NCI-H1417 (cell line): ENCODE results near the gene RALY.
"Not testable (repeated sequence)": the region's sequence is repeated elsewhere in the genome, so short reads cannot be mapped to it uniquely, and the experiment has no call there.

Source experiments
- DNase-seq, 3 experiments: peaks; one replicate each; lab custom pipeline; 2025; lab: John Stamatoyannopoulos, UW

Gene RALY

DNA sequence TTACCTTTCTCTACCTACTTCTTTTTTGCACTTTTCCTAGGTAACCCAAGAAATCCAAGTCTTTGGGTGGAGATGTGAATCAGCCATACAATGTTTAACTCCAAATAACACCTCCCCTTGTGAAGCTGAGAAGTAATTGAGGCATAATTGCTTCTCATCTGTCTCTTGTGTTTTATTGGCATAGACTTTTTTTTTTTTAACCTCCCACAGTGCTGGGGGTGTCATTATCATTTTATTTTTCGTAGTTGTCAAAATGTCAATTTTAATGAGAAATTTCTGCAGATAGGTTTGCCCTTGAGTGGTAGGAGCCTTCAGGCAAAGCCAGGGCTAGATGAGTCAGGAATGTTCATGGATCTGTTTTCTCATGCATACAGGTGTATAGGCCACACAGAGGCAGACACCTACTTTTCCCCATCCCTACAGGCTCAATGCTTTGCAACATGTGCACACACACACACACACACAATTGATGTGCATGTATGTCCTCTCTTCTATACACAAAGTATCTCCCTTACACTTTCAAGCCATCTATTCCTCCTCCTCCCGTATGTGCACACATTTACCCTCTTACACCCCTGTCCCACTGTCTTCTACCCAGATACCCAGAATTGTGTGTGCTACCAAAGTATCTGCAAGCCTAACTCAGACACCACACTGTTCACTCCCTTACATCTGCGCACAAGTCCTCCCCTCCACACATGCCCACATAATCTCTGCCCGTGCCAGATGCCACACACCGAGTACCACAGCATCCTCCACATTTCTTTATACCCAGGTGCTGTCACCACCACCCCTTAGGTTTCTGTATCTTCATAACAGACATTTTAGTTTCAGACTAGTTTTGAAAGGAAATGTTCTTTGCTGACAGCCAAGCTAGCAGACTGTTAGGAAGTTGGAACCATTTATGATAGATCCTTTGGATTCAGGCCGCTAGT lies 22.0 kb downstream of the RALY start:
- peak in 1 of 3 experiments; percentile 48 for DNase-seq

- no peak for DNase-seq
Observed at GRCh38 chr20:34016736-34017135, 23.0 kb downstream of the RALY start.

GRCh38 chr20:34017610-34018009 lies 23.9 kb downstream of the RALY start:
- DNase-seq: no peak

DNA sequence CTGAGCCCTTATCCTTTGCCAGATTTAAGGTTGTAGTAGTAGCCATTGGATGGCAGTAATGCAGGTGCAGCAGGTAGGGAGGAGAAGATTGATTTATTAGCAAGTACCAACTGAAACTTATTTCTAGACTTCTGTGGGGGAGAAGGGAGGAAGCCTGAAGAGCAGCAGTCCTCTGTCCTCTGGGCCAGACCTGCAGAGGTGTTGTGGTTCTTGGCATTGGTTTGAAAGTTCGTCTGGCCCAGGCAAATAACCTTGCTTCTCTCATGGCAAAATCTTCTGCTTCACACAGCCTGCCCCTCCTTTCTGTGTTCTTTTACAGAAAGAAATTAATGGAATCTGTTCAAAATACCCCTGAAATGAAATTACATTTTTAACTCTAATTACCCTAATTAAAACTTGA lies 24.5 kb downstream of the RALY start:
- DNase-seq: no peak

GRCh38 chr20:34022151-34022838 lies 28.6 kb downstream of the RALY start:
- peak in 1 of 3 experiments; percentile 25 for DNase-seq

DNA sequence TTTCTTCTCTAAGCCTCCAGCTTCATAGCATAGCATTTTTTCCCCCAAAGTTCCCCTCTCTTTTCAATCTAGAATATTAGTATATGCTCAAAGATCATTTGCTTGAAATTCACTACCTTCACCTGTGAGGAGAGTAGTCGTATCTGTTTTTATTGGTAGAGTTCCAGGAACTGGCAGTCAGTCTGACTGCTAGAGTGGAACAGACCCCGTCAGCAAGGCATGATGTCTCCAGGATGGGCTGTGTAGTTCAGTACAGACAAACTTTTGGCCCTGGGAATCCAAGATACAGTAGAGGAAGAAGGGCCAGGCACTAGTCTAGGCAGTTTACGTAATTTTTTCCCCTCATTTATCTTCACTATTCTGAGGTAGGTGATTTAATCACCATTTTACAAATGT lies 29.1 kb downstream of the RALY start:
- no peak for DNase-seq

DNA sequence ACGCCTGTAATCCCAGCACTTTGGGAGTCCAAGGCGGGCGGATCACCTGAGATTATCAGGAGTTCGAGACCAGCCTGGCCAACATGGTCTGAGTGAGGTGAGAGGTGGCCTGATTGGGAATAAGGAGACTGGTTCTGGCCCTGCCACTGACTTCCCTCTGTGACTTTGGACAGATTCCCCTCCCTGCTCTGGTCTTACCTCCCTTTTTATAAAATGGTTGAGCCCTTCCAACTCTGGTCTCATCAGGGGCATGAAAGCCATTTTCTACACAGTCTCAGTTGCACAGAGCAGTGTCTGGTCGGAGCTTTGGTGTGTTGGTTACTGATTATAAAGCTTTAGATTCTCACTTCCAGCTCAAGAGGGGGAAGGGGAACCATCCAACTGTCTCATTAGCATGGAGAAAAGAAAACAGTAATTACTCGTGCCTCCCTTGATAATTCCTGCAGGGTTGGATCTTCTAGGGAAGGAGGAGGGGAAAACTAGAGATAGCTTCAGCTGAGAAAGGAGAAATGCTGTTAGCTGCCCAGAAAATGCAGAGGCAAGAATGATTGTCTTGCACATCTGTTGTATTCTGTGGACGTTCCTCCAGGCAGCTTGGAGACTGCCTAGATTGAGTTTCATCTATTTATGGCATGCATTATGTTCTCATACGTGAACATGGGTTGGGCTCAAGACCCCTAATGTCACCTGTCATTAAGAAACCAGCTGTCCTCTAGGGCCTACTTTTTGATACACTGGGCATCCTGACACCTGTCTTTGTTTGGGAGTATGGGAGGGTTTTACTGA lies 30.4 kb downstream of the RALY start:
- DNase-seq: peak in 1 of 3 experiments; percentile 57

DNA sequence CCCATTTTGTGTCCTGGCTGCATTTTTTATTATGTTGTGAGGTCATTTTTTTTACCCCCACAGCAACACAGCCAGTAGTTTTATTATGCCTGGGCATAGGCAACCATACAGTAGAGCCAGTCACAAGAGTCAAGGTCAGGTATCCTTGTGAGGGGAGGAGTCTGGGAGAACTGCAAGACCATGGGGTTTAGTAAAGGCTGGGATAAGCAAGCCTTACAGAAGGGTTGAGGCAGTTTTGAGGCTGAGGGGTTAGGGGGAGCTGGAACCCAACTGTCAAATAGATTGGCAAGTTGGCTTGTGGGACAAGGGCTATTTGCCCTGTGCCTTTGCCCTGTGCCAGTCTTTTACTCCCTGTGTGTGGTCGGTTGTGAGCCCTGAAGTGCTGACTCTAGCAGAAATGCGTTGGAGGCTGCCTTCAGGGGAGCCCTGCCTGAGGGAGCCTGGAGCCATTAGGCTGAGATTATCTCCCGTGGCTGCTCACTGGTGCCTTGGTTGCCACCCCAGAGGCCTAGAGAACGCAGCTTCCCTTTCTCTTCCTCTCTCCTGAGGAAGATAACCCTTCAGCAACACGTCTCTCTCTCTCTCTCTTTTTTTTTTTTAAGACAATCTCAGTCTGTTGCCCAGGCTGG lies 31.1 kb downstream of the RALY start:
- no peak for DNase-seq

DNA sequence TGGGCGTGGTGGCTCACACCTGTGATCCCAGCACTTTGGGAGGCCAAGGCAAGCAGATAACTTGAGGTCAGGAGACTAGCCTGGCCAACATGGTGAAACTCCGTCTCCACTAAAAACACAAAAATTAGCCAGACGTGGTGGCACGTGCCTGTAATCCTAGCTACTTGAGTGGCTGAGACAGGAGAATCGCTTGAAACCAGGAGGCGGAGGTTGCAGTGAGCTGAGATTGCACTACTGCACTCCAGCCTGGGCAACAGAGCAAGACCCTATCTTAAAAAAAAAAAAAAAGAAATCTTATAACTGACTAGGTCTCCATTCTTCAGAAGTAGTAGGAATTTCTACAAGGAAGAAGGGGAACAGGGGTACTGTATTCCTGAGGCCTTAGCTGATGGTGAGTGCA lies 34.3 kb downstream of the RALY start:
- not testable (repeated sequence) for DNase-seq

GRCh38 chr20:34029415-34029814 lies 35.7 kb downstream of the RALY start:
- no peak for DNase-seq

GRCh38 chr20:34030456-34030855 lies 36.7 kb downstream of the RALY start:
- DNase-seq: no peak

- DNase-seq: peak in 1 of 3 experiments; percentile 10
Observed at GRCh38 chr20:34033903-34034302, 40.2 kb downstream of the RALY start.

GRCh38 chr20:34037121-34037520 lies 43.4 kb downstream of the RALY start:
- no peak for DNase-seq

DNA sequence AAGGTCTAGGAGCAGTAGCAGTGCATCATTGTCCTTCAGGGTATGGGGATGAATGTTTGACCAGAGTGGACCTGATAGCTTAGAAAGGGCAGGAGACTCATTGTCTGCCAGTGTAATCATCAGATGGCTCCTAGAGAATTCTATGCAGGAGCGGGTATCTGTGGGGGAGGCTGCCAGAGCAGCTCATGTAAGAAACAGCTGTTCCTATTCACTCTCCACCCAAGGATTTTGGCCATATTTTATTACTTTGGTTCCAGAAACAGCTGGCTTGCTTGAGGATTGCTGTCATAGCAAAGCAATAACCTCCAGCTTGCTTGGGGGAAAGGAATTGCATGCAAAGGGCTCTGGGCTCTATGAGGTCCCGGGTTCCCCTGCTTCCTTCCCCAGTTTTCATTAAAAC lies 44.1 kb downstream of the RALY start:
- DNase-seq: no peak

GRCh38 chr20:34040300-34040995 lies 46.7 kb downstream of the RALY start:
- peak in 2 of 3 experiments; percentile 28 to 61 for DNase-seq

GRCh38 chr20:34041226-34041625 lies 47.5 kb downstream of the RALY start:
- DNase-seq: no peak

DNA sequence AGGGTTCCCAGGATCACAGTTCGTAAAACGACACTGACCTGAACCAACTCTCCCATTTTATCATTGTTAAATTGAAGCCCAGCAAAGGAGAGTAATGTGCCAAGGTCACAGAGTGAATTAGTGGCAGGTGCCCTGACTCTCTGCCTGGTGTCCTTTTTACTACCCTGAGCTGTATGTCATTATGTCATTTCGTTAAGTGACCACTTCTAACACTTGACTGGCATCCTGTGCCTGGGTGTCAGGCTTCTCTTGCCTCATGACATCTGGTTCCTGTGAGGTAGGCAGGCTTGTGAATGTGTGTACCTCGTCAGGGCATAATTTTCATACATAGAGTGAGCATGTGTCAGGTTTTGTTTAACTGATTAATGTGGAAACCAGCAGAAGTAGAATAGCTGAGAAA lies 48.6 kb downstream of the RALY start:
- peak; percentile 65 to 97 (median 70) for DNase-seq

GRCh38 chr20:34043025-34043424 lies 49.3 kb downstream of the RALY start:
- no peak for DNase-seq

DNA sequence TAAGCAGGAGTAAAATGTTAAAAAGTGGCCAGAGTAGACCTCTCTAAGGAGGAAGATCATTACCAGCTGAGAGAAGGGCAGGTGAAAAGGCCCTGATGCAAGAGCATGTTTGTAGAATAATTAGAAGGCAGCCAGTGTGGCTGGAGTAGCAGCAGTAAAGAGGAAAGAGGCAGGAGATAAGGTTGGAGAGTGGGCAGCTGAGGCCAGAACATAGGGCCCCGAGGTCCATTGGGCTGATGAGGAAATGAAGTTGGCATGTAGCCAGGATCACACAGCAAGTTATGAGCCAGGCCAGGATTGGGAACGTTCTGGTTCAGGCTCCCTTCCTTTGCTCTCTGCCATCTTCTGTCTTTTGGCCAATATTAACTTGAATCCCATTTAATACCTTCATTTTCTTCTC lies 51.6 kb downstream of the RALY start:
- peak in 2 of 3 experiments; percentile 25 to 62 for DNase-seq

- no peak for DNase-seq
Observed at GRCh38 chr20:34045930-34046725, 52.4 kb downstream of the RALY start.
